Stimulated activated CD4-positive, alpha-beta T cell treated with anti-CD3 and anti-CD28 coated beads, Interleukin-12 subunit alpha, Interleukin-12 subunit beta, amount 100 ng/mL, for 24 hours (primary cell): Measurements from ENCODE around the gene RIC3.

Experiments used
- DNase-seq, 2 experiments: peaks; one replicate each; pipeline ENCODE4 v3.0.0-alpha.2; 2020; ENCODE audit warnings: low read depth in 2 of 2

RIC3 gene

DNA sequence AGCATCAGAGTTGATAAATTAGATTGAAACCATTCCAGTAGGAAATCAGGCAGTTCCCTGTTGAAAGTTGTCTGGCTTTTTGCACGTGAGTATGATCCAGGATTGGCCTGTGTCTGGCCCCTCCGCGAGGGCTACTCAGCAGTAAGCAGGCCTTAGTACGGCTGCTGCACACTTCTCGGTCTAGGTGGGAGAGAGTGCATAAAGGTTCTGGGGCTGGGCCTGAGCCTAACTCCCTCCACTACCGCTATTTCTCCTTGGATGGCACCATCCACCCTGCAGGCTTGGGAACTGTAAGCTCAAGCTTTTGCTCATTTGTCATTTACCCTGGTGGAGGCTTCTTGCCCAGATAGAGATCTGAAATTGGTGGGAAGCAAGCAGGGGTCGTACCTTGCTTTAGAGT lies 65.9 kb downstream of the RIC3 start:
- DNase-seq = no peak

DNA sequence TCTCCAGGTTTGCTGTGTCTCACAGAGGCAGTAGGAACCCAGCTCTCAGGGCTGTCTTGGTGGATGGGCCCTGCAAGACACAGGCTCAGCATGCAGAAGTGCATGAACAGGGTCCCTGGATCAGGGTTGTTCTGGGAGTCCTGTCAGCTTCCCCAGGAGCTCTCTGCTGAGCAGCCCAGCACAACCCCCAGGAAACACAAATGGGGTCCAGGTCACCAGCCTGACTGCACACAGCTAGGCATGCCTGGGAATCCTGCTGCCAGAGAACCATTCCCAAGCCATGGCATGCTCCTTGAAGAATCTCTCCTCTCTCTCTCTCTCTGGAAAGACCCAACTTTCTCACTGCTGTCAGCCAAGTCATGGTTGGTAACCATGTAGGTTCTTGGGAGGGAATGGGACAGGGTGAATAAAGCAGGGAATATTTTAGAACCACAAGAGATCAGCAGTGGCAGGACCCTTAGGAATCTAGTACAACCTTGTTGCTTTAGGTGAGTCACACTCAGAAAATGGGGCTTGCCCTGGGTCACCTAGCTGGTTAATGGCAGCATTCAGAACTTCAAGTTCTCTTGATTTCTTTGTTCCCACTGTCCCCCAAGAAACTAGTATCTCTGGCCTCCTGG lies 66.4 kb downstream of the RIC3 start:
- DNase-seq = no peak

DNA sequence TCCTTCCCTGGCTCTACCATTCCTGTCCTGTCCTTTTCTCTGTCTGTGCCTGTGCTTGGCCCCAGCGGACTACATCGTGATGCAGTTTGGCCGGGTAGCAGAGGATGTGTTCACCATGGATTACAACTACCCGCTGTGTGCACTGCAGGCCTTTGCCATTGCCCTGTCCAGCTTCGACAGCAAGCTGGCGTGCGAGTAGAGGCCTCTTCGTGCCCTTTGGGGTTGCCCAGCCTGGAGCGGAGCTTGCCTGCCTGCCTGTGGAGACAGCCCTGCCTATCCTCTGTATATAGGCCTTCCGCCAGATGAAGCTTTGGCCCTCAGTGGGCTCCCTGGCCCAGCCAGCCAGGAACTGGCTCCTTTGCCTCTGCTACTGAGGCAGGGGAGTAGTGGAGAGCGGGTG lies 67.4 kb downstream of the RIC3 start:
- DNase-seq = no peak

DNA sequence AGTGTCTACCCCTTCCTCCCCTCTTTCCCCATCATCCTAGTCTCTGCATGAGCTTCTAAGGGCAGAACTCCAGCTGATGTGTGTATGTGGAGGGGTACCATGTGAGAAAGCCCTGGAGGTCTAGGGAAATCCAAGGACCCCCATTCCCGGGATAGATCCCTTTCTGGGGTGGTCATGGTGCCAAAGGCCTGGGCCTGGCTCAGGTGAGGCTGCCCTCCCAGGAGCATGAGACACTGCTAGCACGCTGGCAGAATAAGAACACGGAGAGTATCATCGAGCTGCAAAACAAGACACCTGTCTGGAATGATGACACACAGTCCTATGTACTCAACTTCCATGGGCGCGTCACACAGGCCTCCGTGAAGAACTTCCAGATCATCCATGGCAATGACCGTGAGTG lies 68.2 kb downstream of the RIC3 start:
- DNase-seq = no peak

GRCh38 chr11:8100158-8100557 lies 68.7 kb downstream of the RIC3 start:
- DNase-seq = no peak

GRCh38 chr11:8099291-8099899 lies 69.4 kb downstream of the RIC3 start:
- DNase-seq = peak; percentile 27 to 73

DNA sequence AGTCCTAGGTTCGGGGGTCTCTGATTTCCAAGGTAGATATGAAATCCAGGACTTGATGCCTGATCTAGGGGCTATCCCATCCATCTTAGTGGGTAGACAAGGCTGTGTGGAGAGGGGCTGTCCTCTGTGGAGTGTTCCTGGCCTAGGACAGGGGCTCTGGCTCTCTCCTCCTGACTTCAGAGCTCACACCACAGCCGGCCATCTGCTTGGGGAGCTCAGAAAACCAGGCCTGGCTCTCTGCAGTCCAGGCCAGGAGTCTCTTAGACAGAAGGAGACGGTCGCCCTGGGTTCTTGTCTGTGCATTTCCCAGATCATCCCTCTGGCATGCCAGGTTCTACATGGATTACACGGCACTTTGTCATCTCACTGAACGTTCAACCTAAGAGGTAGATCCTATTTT lies 69.9 kb downstream of the RIC3 start:
- DNase-seq = no peak

- DNase-seq = no peak
These were observed 70.5 kb downstream of the RIC3 start for GRCh38 chr11:8098361-8098760.

- DNase-seq = no peak
These were observed 70.9 kb downstream of the RIC3 start for GRCh38 chr11:8097926-8098325.

DNA sequence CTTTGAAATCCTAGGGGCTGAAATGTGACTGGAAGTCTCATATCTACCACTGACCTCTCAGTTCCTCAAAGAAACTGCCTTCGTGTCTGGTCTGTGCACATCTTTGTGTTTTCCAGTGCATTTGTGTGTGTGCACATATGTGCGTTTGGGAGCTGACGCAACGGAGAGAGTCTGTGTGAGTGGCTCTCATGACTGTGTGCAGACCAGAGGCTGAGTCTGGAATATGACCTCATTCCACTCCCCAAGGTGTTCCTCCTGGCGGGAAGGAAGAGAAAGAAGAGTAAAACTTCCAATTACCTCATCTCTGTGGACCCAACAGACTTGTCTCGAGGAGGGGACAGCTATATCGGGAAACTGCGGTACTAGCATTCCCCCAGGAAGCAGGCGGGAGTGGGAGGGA lies 71.4 kb downstream of the RIC3 start:
- DNase-seq = no peak

DNA sequence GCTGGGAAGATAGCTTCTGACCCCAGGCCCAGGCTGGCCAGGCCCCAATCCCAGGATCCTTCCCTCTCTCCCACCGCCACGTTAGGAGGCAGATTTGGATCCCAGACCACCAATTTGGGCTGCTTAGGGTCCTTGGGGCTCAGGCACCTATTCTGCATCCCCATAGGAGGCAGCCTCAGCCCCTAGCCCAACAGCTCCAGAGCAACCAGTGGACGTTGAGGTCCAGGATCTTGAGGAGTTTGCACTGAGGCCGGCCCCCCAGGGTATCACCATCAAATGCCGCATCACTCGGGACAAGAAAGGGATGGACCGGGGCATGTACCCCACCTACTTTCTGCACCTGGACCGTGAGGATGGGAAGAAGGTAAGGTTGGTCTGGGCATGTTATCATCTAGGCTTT lies 71.8 kb downstream of the RIC3 start:
- no peak for DNase-seq

DNA sequence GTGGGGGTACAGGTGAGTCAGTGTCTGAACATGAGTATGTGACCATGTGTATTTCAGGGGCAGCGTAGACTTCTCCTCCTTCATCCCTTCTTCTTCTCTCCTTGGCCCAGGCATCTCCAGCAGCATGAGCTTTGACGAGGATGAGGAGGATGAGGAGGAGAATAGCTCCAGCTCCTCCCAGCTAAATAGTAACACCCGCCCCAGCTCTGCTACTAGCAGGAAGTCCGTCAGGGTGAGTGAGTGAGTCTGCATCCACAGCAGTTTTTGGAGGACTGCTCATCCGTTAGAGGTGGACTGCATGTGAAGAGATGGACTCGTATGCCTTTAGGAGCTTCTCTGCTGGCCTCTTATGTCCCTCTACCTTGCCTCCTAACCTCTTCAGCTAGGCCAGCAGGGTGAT lies 72.2 kb downstream of the RIC3 start:
- no peak for DNase-seq

DNA sequence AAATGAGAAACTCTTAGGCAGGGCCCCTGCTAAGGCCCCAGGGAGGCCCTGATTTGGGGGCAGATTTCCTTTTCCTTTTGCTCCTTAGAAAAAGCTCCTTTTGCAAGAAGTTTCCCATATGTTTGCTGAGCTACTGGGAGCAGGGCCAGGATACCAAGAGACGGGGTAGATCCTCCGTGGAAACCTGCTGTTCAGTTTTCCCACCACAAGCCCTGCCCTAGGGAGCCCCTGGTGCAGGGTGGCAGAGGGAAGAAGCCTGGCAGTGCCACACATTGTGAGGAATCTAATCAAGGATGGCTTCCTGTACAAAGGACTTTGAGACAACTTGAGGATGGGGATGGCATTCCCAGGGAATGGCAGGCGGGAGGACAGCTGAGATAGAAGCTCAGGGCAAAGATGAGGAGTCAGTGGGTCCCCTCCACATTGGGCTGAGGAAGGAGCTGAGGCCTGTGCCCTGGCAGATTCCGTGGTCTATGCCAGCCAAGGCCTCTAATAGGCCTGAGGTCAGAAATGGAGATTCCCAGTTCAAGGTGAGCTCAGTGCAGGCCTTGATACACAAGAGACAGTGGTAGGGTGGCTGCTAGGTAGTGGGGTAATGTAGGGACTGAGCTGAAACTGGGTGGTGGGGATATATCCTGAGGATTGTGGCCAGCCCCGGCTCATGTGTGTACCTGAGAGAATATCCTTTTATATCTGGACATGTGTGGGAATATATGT lies 72.9 kb downstream of the RIC3 start:
- DNase-seq = no peak

DNA sequence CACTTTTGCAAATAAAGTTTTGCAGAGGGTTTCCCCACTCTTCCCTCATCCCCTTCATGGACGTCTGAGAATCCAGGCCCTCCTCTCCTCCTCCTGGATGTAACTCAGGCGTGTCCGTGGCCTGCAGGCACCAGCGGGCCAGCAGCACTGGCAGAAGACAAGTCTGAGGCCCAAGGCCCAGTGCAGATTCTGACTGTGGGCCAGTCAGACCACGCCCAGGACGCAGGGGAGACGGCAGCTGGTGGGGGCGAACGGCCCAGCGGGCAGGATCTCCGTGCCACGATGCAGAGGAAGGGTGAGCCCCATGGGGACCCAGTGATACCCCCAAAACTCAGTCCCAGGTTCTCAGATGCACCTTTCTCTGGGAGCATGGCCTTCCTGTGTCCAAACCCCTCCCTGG lies 73.5 kb downstream of the RIC3 start:
- DNase-seq = no peak

DNA sequence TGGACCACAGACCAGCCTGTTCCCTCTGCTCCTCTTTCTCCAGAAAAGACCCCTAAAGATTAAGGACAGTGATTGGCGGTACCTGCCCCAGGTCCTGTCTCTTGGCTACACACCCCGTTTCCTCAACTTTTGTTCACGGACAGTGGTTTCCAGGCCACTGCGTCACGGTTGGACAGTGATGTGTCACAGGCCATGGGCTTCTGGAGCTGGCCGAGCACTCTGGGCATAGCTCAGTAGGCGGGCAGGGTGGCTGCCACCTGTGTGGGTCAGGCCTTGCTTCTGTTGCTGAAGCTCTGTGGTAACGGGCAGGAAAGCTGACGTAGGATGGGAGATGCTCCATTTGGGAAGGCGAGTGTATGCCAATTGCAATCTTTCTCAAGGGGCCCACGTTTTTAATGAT lies 74.2 kb downstream of the RIC3 start:
- DNase-seq = no peak

DNA sequence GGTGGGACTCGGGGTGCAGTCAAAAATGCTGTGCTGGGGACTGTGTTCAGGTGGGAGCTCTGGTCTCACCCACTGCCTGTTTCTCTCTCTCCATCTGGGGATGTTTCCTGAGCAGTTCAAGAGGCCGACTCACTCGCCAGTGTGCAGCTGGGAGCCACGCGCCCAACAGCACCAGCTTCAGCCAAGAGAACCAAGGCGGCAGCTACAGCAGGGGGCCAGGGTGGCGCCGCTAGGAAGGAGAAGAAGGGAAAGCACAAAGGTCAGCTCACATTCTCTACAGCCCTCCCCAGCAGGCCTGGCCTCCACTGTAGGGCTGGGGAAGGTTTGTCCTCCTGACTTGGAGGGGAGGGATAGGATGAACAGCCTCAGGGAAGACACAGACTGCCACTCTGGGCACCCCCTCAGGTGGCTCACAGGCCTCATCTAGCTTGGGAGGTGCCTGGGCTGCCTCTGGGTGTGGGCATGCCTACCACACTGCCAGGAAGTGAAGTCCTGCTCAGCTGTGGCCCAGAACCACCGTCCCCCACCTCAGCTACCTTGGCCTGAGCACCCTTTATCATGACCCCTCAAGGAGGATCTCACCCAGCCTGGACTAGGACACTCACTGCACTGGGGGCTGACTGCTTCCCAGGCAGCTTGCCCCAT lies 74.8 kb downstream of the RIC3 start:
- no peak for DNase-seq

DNA sequence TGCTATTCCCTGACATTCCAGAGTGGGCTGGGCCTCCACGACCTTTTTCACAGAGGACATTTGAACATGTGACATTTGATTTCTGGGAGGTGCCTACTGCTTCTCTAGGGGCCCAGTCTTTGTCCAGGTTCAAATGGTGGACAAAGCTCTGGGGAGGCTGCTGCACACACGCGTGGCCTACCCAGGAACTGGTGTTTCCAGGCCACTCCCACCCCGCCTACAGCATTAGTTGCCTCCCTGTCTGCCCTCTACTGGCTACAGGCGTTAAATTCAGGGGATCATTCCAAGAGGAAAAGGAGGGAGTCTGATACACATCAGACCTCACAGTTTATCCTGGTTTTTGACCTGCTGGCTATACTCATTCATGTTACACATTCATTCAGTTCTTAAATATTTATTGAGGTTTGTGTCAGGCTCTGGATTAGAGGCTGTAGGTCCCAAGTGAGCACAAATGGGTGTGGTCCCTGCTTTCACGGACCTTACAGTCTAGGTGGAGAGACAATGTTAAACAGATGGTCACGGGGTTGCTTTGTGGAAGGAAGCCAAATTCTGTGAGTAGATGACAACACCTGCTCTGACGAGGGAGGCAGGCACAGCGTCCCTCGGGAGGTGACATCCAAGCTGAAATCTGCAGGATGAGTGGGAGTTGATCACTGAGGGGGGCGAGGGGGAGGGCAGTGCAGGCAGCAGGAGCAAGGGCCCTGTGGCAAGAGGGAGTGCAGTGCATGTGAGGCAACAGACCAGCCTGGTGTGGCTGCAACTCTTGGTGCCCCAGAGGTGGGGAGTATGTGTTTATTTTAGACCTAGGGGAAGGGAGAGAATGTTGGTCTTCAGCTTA lies 76.0 kb downstream of the RIC3 start:
- DNase-seq = peak; percentile 17 to 50

GRCh38 chr11:8091721-8092120 lies 77.1 kb downstream of the RIC3 start:
- no peak for DNase-seq

DNA sequence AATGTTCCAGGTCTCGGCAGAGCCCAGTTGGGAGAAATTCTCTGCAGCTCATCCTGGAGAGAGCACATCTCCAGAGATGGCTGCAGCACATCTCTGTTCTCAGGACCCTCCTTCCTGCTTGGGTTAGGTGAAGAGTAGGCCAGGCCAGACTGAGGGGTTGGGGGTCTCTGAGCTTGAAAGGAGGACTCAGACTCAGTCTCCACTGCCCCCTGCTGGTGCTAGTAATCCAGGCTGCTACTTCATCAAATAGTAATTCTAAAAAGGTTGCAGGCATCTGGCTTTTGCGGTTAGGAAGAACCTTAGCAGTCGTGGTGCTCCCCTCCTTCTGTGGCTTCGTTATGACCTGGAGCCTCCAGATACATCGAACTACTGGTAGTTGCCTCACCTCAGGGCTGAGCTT lies 78.1 kb downstream of the RIC3 start:
- peak in 1 of 2 experiments; percentile 34 for DNase-seq

DNA sequence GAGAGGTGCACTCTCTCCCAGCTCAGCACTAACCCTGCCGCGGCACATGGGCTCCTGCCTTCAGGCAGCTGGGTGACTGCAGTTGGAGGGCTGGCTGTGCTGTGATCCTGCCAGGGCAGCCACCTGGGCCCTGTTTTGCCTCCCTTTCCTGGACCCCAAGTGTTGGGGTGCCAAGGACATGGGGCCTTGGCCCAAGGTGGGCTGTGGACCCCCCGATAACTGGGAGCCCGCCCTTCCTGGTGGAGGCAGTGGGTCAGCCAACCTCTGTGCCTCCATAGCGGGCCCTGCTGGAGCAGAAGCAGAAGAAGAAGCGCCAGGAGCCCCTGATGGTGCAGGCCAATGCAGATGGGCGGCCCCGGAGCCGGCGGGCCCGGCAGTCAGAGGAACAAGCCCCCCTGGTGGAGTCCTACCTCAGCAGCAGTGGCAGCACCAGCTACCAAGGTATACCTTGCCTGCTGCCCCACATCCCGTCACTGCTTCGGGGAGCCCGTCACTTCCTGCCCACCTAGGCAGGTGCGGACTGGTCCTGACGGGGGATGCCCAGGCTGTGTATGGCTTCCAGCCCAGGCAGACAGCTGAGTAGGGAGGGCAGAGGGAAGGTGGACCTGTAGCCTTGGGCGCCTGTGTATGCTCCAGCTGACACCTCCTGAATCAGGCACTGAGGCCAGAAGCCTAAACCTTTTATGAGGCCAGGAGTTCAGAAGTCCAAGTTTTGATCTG lies 78.9 kb downstream of the RIC3 start:
- DNase-seq = no peak

- DNase-seq = no peak
These were observed 81.1 kb downstream of the RIC3 start for GRCh38 chr11:8087756-8088155.
